Omental fat pad (tissue), 4 donors: ENCODE data around the gene TCFL5. TPM values are rescaled to one million over a fixed set of nuclear protein-coding genes. Genes with fewer than 3 reads are reported as not detected.
"Not testable (repeated sequence)": the region's sequence is repeated elsewhere in the genome, so short reads cannot be mapped to it uniquely, and the experiment has no call there.

Experiments
- ATAC-seq: fragments of 150-250 bp; one replicate; pipeline ENCODE4 v1.9.1; 2016; ENCODE audit warnings: mild to moderate bottlenecking, moderate library complexity; ENCODE audit not compliant: low FRiP score
- DNase-seq: peaks from one replicate; pipeline ENCODE4 v3.0.0-alpha.2; 2019; ENCODE audit warnings: low spot score
- total RNA-seq, 4 donors: library from RNA; depleted of rRNA; stranded (reverse); fragments of >200 nt; gene quantifications; one replicate each; pipeline ENCODE4 v1.1.0, GENCODE V29; 2016
- TF ChIP-seq, protein P1 (sequence below), 3 donors: fragments of 450-650 bp; IDR thresholded peaks; one replicate each; pipeline ENCODE4 v1.5.1; 2016 to 2017; ENCODE audit warnings: antibody characterized with exemption in 3 of 3, mild to moderate bottlenecking in 3 of 3, moderate library complexity in 2 of 3

Gene TCFL5
- total RNA-seq, 4 donors from 2014 or later: 6.1 to 7.7 (median 6.3) TPM

GRCh38 chr20:62874964-62875344 lies 13.3 kb upstream of the TCFL5 start:
- TF ChIP-seq, protein P1, sequence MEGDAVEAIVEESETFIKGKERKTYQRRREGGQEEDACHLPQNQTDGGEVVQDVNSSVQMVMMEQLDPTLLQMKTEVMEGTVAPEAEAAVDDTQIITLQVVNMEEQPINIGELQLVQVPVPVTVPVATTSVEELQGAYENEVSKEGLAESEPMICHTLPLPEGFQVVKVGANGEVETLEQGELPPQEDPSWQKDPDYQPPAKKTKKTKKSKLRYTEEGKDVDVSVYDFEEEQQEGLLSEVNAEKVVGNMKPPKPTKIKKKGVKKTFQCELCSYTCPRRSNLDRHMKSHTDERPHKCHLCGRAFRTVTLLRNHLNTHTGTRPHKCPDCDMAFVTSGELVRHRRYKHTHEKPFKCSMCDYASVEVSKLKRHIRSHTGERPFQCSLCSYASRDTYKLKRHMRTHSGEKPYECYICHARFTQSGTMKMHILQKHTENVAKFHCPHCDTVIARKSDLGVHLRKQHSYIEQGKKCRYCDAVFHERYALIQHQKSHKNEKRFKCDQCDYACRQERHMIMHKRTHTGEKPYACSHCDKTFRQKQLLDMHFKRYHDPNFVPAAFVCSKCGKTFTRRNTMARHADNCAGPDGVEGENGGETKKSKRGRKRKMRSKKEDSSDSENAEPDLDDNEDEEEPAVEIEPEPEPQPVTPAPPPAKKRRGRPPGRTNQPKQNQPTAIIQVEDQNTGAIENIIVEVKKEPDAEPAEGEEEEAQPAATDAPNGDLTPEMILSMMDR (IDR thresholded peaks at IDR 0.05): no peak
- no peak for ATAC-seq
- DNase-seq: no peak

DNA sequence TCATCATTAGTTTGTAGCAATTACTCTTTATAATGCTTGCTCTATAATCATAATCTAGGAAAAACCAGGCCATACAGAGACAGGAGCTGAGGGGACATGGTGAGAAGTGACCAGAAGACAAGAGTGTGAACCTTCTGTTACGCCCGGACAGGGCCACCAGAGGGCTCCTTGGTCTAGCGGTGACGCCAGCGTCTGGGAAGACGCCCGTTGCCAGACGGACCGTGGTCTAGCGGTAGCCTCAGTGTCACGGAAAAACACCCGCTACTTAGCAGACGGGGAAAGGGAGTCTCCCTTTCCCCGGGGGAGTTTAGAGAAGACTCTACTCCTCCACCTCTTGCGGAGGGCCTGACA lies 12.0 kb upstream of the TCFL5 start:
- TF ChIP-seq, protein P1 (IDR thresholded peaks at IDR 0.05): peak in 1 of 3 donors; percentile 23
- DNase-seq, ATAC-seq: not testable (repeated sequence)

DNA sequence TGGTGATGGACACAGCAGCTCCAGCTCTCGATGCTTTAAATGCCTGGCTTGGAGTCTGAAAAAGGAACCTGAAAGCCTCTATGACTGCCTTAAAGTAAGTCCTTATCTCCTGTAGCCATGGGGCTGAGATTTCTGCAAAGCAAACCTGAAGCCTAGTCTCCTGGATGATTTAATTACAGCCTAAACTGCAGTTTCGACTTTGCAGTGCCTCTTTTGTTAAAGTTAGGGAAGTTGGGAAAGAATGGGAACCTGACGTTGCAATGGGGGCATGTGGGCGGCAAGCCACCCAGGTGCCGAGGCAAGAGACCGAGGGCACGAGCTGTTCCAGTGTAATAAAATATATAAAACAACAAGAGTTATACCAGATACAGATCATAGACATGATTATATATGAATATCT lies 11.7 kb upstream of the TCFL5 start:
- TF ChIP-seq, protein P1 (IDR thresholded peaks at IDR 0.05): no peak
- DNase-seq (no peak), ATAC-seq (no peak)

- DNase-seq: no peak
- TF ChIP-seq, protein P1 (IDR thresholded peaks at IDR 0.05): no peak
- no peak for ATAC-seq
These were observed 11.2 kb upstream of the TCFL5 start for GRCh38 chr20:62872862-62873261.

DNA sequence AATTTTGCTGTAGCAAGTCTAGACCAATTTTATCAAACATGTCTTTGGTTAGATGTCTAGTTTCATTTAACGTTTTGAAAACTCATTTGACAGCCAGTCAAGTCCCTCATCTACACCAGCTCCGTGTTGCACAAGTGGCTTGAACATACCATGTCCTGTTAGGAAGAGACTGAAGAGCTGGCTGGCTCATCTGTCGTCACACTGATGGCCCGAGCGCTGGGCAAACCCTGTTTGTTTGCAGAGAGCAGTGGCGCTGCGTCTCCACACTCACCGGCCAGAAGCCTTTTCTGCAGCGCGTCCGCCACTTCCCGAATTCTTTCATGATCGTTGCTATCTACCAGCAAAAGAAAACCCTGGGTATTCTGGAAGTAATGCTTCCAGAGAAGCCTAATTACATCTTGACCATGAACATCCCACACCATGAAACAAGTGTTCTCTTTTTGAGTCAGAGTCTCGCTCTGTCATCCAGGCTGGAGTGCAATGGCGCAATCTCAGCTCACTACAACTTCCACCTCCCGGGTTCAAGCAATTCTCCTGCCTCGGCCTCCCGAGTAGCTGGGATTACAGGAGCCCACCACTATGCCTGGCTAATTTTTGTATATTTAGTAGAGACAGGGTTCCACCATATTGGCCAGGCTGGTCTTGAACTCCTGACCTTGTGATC lies 10.7 kb upstream of the TCFL5 start:
- TF ChIP-seq, protein P1 (IDR thresholded peaks at IDR 0.05): no peak
- ATAC-seq: no peak
- DNase-seq: no peak

DNA sequence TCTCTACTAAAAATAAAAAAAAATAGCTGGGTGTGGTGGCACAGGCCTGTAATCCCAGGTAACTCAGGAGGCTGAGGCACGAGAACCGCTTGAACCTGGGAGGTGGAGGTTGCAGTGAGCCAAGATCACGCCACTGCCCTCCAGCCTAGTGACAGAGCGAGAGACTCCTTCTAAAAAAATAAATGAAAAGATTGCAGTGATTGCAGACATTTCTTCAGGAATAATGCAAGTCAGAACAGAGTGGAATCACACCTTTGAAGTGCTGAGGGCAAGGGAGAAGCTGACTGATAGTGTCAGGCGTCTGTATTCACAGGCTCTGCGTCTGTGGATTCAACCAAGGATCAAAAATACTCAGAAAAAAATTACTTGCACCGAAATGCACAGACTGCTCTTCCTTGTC lies 2.6 kb upstream of the TCFL5 start:
- DNase-seq (no peak), ATAC-seq (no peak)
- TF ChIP-seq, protein P1 (IDR thresholded peaks at IDR 0.05): no peak

DNA sequence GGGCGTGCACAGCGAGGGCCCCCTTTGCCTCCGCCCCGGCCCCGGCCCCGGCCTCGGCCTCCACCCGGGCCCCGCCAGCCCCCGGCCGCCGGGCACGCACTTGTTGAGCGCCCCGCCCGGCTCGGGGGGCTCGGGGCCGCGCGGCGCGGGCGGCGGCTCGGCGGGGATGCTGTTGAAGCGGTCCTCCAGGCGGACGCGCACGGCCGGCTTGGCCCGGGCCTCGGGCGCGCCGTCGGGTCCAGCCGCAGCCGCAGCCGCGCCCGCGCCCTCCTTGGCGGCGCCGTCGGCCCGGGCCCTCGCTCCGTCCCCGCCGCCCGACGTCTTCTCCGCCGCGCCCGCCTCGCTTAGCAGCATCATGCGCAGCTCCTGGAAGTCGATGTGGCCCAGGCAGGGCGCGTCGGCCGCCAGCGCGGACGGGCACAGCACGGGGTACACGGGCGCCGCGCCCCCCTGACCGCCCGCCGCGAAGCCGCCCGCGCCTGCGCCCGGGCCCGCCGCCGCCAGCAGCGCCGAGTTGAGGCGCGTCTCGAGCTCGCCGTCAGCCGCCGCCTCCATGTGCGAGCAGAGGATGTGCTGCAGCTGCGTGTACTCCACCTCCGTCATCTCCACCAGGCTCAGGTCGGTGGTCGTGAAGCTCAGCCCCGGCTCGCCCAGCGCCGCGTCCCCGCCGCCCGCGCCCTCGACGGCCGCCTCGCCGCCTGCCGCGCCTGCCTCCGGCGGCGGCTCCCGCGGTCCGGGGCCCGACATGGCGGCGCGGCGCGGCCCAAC lies 514 bp downstream of the TCFL5 start:
- DNase-seq (no peak), ATAC-seq (peak; percentile 31)
- TF ChIP-seq, protein P1 (IDR thresholded peaks at IDR 0.05): no peak
